Posterior cingulate gyrus (tissue), 11 donors: ENCODE measurements around the gene TEN1.
"Not testable (repeated sequence)": the region's sequence is repeated elsewhere in the genome, so short reads cannot be mapped to it uniquely, and the experiment has no call there.

Source experiments
- DNase-seq, 10 donors: peaks; one replicate each; pipeline versions ENCODE4 v3.0.0 to v3.0.0-alpha.2; 2020 to 2021; ENCODE audit warnings: mixed read lengths in 3 of 10
- intact Hi-C: fragments of 100-400 bp; cut with DNase I; formaldehyde crosslinking; loops from one replicate; pipeline ENCODE4 v1.15.1; 2023

Gene TEN1

GRCh38 chr17:75978938-75979704, at the start of gene TEN1, which contains the start of gene ACOX1:
TSS of gene TEN1 (plus strand) at chr17:75979240. CDS start at chr17:75986193, 6,953 bp downstream.
TSS of gene ACOX1 (minus strand) at chr17:75979166. CDS start at chr17:75979073, 93 bp downstream.
- peak; percentile 96 to 99 (median 97) for DNase-seq
- intact Hi-C loops, result loop anchor here (1.0 to 2.0 kb wide), 2 partner anchors 26 to 38 kb away; partner anchors contain the start of gene FBF1

- peak in 1 of 10 donors; percentile 22 for DNase-seq
These were observed 48.0 kb upstream of the TEN1 start for GRCh38 chr17:75931062-75931461.

GRCh38 chr17:75932852-75933251, 46.2 kb upstream of the TEN1 start:
- DNase-seq, result no peak
- intact Hi-C loops, result no loop called here

More at GRCh38 chr17:75931062-75931461, 48.0 kb upstream of the TEN1 start:
- intact Hi-C loops, result no loop called here

GRCh38 chr17:75933808-75934207, 45.2 kb upstream of the TEN1 start:
- intact Hi-C loops, result no loop called here
- no peak for DNase-seq

- DNase-seq, result no peak
- intact Hi-C loops, result no loop called here
These were observed 41.4 kb upstream of the TEN1 start for GRCh38 chr17:75937652-75938051.

GRCh38 chr17:75940727-75941441, 38.2 kb upstream of the TEN1 start, which contains the start of gene FBF1:
TSS of gene FBF1 (minus strand) at chr17:75941042. CDS start at chr17:75938149, 2,893 bp downstream.
- intact Hi-C loops, result loop anchor here (1.0 kb wide), 1 partner anchor 38 kb away; the partner anchor contains the start of genes ACOX1 and TEN1
- DNase-seq, result peak; percentile 93 to 100 (median 98)

- intact Hi-C loops, result loop anchor here (1.0 kb wide), 1 partner anchor 38 kb away; the partner anchor contains the start of genes ACOX1 and TEN1
- DNase-seq, result no peak
These were observed 37.6 kb upstream of the TEN1 start for GRCh38 chr17:75941442-75941819.

GRCh38 chr17:75942473-75942872, 36.6 kb upstream of the TEN1 start:
- intact Hi-C loops, result no loop called here
- DNase-seq, result no peak

GRCh38 chr17:75943491-75943890, 35.5 kb upstream of the TEN1 start:
- DNase-seq, result no peak
- intact Hi-C loops, result no loop called here

- no peak for DNase-seq
- intact Hi-C loops, result no loop called here
These were observed 33.8 kb upstream of the TEN1 start for GRCh38 chr17:75945211-75945610.

GRCh38 chr17:75950421-75950820, 28.6 kb upstream of the TEN1 start:
- intact Hi-C loops, result no loop called here

GRCh38 chr17:75950855-75951554, 28.0 kb upstream of the TEN1 start:
- intact Hi-C loops, result no loop called here
- DNase-seq, result peak in 2 of 10 donors; percentile 32 to 86

More at GRCh38 chr17:75950421-75950820, 28.6 kb upstream of the TEN1 start:
- no peak for DNase-seq

- DNase-seq, result no peak
- intact Hi-C loops, result no loop called here
These were observed 19.8 kb upstream of the TEN1 start for GRCh38 chr17:75959051-75959838.

GRCh38 chr17:75959839-75960511, 19.1 kb upstream of the TEN1 start:
- intact Hi-C loops, result no loop called here
- DNase-seq, result no peak

- intact Hi-C loops, result no loop called here
These were observed 13.6 kb upstream of the TEN1 start for GRCh38 chr17:75965468-75965867.

GRCh38 chr17:75969044-75969443, 10.0 kb upstream of the TEN1 start:
- DNase-seq, intact Hi-C loops: not testable (repeated sequence)

More at GRCh38 chr17:75965468-75965867, 13.6 kb upstream of the TEN1 start:
- no peak for DNase-seq

- intact Hi-C loops, result no loop called here
- DNase-seq, result no peak
These were observed 9.0 kb upstream of the TEN1 start for GRCh38 chr17:75970011-75970523.

GRCh38 chr17:75970626-75971025, 8.4 kb upstream of the TEN1 start:
- no peak for DNase-seq
- intact Hi-C loops, result no loop called here

GRCh38 chr17:75975187-75975586, 3.9 kb upstream of the TEN1 start:
- intact Hi-C loops, result not testable (repeated sequence)
- DNase-seq, result peak in 1 of 10 donors; percentile 6
